IPS-15b (cell line): Measurements from ENCODE around the gene REEP1.

Experiments used
- H3K27me3 ChIP-seq: one replicate; pipeline ENCODE4 v1.6.1; 2013; ENCODE audit warnings: low read length; ENCODE audit not compliant: control insufficient read depth, insufficient read depth
- H3K36me3 ChIP-seq: one replicate; pipeline ENCODE4 v1.6.1; 2013; ENCODE audit warnings: low read length; ENCODE audit not compliant: control insufficient read depth, insufficient read depth
- H3K4me1 ChIP-seq: one replicate; pipeline ENCODE4 v1.6.1; 2013; ENCODE audit warnings: mild to moderate bottlenecking, low read length; ENCODE audit not compliant: control insufficient read depth, insufficient read depth
- H3K4me3 ChIP-seq: one replicate; pipeline ENCODE4 v1.5.1; 2013; ENCODE audit warnings: low read depth, low read length
- H3K9ac ChIP-seq: one replicate; pipeline ENCODE4 v1.6.1; 2013; ENCODE audit warnings: low read depth, mild to moderate bottlenecking, low read length
- H3K9me3 ChIP-seq: one replicate; pipeline ENCODE4 v1.6.1; 2013; ENCODE audit warnings: mild to moderate bottlenecking, low read length; ENCODE audit not compliant: control insufficient read depth, insufficient read depth

REEP1 gene

DNA sequence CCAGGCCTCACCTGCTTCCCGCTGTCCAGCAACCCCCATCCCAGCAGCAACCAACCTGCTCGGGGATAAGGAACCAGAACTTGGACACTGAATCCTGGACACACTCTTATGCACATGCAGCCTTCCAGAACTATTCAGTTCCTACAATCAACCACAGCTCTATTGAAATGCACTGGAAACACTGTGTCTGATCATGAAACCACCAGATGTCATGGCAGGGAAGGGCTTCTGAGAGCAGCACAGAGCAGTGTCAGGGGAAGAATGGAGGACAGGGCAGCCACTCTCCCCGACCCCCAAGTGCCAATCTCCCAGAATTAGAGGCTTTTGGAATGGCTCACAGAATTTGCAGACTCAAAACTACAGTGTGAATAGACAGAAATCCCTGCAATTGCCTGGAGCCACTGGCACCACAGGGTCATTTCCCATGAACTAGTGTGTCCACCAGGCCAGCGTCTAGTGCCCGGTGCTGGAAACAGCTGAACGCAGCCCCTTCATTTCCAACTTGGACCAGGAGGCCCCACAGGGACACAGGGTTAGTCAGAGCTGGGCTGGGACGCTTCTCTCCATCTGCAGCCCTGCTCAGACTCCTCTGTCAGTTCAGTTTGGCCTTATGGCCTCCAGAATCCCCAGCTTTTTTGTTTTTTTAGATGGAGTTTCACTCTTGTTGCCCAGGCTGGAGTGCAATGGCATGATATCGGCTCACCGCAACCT lies 112.6 kb downstream of the REEP1 start:
- no peaks in the 10 kb centered on the region for H3K9me3 ChIP-seq
- H3K4me3 ChIP-seq: no peak overlapping the region
- H3K4me1 ChIP-seq: peaks cover 2% of the 10 kb centered on the region
- H3K27me3 ChIP-seq: no peaks in the 10 kb centered on the region
- no peak overlapping the region for H3K9ac ChIP-seq
- H3K36me3 ChIP-seq: no peaks in the 10 kb centered on the region

DNA sequence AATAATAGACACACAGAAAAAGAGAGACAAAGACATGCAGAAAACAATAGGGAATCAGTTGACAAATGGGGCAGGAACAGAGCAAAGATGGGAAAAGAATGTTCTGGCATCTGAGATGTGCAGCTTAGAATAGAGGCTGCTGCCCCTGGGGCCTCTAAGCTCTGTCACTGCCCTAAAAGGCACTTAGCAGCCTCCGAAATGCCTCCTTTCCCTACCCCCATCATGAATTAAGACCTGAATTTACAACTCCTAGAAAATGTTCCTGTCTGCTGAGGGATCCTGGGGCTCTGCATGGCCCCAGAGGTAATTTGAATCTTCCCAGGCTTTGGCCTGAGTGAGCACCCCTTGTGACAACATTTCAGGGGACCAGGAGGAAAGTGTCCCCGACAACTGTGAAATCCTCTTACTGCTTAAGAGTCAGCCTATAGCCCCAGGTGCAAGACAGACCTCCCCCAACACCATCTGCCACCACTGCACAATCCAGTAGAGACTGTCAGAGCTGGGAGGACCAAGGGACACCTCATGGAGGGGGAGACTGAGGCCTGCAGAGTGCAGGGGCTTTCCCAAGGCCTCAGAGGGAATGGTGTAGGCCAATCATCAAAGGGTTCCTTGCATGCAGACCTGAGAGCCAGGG lies 113.4 kb downstream of the REEP1 start:
- no peaks in the 10 kb centered on the region for H3K36me3 ChIP-seq
- no peaks in the 10 kb centered on the region for H3K27me3 ChIP-seq
- H3K9me3 ChIP-seq: no peaks in the 10 kb centered on the region
- no peak overlapping the region for H3K4me3 ChIP-seq
- H3K4me1 ChIP-seq: peaks cover 2% of the 10 kb centered on the region
- no peak overlapping the region for H3K9ac ChIP-seq

DNA sequence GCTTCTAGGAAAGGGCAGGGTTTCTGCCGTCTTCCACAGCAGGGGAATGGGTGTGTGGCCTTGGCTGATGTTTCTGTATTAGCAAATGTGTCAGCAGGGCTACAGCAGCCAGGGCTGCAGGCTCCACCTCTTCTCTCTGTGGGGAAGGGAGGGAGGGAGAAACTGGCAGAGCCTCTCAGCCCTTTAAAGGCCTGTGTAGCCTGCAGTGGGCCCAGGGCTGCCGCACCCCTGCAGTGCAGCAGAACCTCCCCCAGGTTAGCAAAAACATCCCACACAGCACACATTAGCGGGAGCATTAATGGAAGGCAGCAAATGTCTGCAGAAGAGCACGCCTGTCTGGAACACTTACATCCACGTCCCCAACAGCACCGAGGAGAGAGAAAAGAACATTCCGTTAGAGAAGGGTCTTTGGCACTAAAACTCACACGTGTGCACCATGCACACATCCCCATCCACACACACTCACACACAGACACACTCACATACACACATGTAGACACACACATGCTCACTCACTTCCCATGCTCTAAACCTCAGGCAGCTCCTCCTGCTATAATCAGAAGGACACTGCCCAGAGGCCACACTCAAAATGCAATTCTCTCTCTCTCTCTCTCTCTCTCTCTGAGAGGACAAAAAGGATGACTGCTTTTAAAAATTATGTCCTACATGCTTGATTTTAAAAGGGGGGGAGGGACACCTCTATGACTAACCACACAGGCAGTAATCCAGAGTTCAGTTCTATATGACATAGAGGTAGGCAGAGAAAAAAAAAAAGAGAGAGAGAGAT lies 114.1 kb downstream of the REEP1 start:
- Histone ChIP-seq H3K27me3 (no peaks in the 10 kb centered on the region), H3K9ac (no peak overlapping the region)

DNA sequence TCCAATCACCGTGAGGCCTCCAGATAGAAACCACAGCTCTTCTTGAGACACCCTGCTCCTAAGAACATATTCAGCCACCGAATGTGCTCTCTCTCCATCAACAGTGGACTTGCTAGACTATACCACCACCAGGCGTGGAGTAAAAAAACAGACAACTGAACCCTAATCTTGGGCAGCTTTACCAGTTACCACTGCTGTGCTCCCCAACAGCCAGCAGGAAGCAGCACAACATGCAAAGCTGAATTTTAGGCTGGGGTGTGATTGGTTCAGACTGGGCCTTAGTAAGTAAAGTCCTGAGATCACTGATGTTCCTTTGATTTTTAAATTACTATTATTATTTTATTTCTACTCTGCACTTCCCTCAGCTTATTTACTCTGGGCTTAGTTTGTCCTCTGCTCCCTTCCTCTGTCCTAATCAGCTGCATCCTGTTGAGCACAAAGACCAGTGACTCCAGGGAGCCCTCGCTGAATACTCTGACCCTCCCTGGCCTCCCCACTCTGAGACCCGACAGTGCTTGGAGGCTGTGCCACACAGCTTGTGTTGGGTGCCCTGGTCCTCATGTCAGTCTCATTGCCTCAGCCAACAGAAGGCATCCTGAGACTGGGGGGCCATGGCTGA lies 116.3 kb downstream of the REEP1 start:
- Histone ChIP-seq H3K9me3 (no peaks in the 10 kb centered on the region), H3K27me3 (no peaks in the 10 kb centered on the region), H3K36me3 (no peaks in the 10 kb centered on the region), H3K9ac (no peak overlapping the region), H3K4me1 (peaks cover 2% of the 10 kb centered on the region), H3K4me3 (no peak overlapping the region)

More for the DNA sequence above, 114.1 kb downstream of the REEP1 start:
- Histone ChIP-seq H3K4me3 (no peak overlapping the region), H3K4me1 (peaks cover 2% of the 10 kb centered on the region), H3K36me3 (no peaks in the 10 kb centered on the region), H3K9me3 (no peaks in the 10 kb centered on the region)

DNA sequence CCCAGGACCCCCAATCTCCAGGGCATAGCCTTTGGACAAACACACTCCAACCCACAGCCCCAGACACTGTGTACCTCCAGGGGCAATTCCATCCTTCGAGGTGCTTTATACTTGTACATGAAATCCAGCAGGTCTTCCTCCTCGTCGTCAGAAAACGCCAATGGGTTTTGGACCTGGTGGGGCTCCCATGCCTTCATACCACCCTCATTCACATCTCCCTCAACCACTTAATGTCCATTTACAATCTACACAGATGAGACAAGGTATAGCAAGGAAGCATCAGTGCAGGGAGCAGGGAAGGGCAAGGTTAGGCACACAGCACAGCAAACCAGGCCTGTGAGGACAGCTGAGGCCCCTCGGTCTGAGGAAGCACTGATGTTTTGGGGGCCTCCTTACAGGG lies 117.5 kb downstream of the REEP1 start:
- H3K36me3 ChIP-seq: no peaks in the 10 kb centered on the region
- H3K9ac ChIP-seq: no peak overlapping the region
- H3K4me1 ChIP-seq: peaks cover 2% of the 10 kb centered on the region
- no peak overlapping the region for H3K4me3 ChIP-seq
- no peaks in the 10 kb centered on the region for H3K9me3 ChIP-seq
- H3K27me3 ChIP-seq: no peaks in the 10 kb centered on the region

DNA sequence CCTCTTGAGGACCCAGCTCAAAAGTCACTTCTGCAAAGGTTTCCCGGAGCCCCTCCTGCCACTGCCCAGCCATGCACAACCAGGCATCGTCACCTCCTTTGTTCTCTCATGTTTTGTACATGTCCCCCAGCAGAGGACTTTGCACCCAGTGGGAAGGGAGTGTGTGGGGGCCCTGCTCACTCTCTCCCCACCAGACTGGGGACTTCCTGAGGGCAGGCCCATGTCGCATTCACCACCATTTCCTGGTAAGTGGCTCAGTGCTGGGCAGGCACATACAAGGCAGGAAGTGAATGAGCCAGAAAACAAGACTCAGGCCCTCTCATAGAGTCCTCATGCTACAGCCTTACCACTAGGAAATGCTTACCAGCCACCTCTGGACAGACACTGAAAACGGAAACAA lies 119.3 kb downstream of the REEP1 start:
- no peak overlapping the region for H3K9ac ChIP-seq
- no peaks in the 10 kb centered on the region for H3K36me3 ChIP-seq
- no peak overlapping the region for H3K4me3 ChIP-seq
- peaks cover 2% of the 10 kb centered on the region for H3K4me1 ChIP-seq
- H3K9me3 ChIP-seq: no peaks in the 10 kb centered on the region
- no peaks in the 10 kb centered on the region for H3K27me3 ChIP-seq

DNA sequence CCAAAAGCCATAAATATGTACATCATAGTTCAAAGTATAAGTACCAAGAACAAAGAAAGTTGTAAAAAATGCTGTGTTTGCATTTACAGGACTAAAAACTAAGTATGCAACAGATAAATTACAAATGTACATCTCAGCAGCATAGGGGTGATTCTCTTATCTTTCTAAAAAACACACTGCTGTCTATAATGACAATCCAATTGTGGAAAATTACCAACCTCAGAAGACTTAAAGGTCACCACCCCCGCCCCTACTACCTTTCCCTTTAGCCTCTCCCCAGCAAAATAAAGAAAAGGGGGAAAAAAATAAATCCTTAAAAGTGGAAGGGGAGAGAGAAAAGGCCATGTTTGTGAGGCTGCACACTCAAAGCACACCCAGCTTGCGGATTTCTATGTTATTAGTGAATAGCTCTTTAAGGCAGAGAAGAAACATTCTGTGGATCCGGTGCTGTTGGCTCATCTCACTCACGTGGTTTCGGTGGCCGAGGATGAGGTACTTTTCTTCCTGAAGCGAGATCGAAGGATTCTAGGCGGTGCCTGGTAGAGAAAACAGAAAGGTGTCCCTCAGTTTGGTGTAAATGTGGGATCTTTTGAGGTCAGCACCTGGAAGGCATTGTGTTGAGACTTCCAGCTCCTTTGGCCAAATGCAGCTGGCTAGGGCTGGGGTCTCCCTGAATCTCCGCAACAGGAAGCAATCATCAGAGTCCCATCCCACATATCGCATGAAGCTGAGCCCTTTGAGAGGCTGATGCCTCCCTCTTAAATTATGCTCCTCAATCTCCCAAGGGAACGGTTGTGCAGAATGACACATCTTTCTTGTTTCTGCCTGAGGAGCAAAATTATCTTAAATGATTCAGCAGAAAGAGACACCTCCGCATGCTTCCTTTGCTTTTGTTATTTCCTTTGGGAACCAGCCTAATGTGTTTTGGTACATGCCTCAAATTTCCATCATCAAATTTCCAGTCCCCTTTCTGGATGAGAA lies 120.6 kb downstream of the REEP1 start:
- Histone ChIP-seq H3K36me3 (peaks cover 6% of the 10 kb centered on the region), H3K9ac (no peak overlapping the region), H3K27me3 (no peaks in the 10 kb centered on the region), H3K9me3 (no peaks in the 10 kb centered on the region), H3K4me3 (no peak overlapping the region), H3K4me1 (no peaks in the 10 kb centered on the region)

DNA sequence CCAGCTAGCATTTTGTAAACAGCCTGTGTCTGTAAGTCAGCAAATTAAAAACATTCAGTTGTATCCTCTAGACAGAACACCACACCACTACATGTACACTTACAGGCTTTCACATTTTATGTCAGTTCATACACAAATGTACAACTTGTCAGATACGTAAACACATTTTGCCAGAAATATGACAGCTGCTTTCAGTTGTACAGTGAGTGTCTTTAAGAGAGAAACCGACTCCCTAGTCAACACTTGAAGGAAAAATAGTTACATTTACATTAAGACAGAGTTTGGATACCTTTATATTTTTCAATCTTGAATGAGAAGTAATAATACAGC lies 123.0 kb downstream of the REEP1 start:
- Histone ChIP-seq H3K27me3 (no peaks in the 10 kb centered on the region), H3K9ac (no peak overlapping the region), H3K4me3 (no peak overlapping the region), H3K4me1 (no peaks in the 10 kb centered on the region), H3K9me3 (no peaks in the 10 kb centered on the region), H3K36me3 (peaks cover 14% of the 10 kb centered on the region)

DNA sequence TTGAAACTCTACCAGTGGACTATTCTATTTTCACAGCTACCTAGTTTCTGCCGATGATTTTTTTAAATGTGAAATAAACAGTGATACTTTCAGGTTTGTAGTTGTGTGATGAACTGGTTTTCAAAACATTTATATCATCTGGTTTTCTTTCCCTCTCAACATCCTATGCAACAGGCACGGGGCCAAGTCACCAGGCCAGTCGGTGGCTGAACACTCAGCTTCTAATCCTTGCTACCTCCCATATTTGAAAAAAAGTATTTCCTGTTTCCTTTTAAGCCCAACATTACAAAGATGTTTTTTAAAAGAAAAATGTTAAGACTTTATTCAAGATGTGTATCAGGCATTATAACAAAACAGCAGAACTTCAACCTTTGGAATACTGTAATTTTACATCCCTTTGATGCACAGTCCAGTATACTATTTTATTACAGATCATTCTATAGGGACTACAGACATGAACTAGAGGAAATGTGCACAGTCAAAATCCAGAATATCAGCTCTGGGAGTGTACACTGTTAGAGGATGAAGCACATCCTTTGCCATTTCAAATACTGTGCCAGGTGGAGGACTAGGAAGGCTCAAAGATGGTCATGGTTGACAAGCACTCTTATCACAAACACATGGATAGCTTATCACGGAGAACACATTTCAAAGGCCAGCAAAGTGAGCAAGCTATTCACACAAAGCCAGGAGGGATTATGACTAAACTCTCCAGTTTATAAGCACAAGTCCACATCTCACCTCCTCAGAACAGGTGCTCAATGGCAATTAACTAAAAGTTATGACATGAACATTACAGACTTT lies 123.5 kb downstream of the REEP1 start:
- Histone ChIP-seq H3K9me3 (no peaks in the 10 kb centered on the region), H3K4me3 (no peak overlapping the region), H3K9ac (no peak overlapping the region), H3K4me1 (no peaks in the 10 kb centered on the region), H3K27me3 (no peaks in the 10 kb centered on the region), H3K36me3 (peaks cover 15% of the 10 kb centered on the region)

DNA sequence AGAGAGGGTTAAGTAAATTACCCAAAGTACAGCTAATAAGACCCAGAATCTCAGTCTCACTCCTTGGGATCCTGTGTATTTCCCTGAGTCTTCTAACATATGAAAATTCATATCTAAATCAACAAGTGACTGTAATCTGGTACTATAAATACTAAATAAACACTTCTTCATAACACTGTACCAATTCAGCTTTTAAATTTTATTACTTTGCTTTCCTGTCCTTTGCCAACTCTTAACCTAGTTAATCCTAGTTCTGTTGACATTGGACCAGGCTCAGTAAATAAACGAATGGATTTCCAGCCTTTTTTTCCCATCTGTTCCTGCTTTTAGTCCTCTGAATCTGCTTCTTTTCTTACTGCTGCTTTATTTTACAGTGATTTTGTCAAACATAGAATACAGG lies 124.4 kb downstream of the REEP1 start:
- H3K4me3 ChIP-seq: no peak overlapping the region
- H3K9me3 ChIP-seq: no peaks in the 10 kb centered on the region
- H3K27me3 ChIP-seq: no peaks in the 10 kb centered on the region
- H3K4me1 ChIP-seq: no peaks in the 10 kb centered on the region
- H3K36me3 ChIP-seq: peaks cover 20% of the 10 kb centered on the region
- no peak overlapping the region for H3K9ac ChIP-seq
